Activated T-cell treated with anti-CD3 and anti-CD28 coated beads, Interleukin-2, amount 50 U/mL, for 48 hours (primary cell): ENCODE results near the gene HAPSTR1.
"Not testable (repeated sequence)": the region's sequence is repeated elsewhere in the genome, so short reads cannot be mapped to it uniquely, and the experiment has no call there.

Experiments used
- DNase-seq, 2 experiments: peaks; one replicate each; pipeline ENCODE4 v3.0.0-alpha.2; 2020

The HAPSTR1 gene

GRCh38 chr16:9072806-9073341, 18.6 kb upstream of the HAPSTR1 start:
- peak; percentile 54 to 65 for DNase-seq

DNA sequence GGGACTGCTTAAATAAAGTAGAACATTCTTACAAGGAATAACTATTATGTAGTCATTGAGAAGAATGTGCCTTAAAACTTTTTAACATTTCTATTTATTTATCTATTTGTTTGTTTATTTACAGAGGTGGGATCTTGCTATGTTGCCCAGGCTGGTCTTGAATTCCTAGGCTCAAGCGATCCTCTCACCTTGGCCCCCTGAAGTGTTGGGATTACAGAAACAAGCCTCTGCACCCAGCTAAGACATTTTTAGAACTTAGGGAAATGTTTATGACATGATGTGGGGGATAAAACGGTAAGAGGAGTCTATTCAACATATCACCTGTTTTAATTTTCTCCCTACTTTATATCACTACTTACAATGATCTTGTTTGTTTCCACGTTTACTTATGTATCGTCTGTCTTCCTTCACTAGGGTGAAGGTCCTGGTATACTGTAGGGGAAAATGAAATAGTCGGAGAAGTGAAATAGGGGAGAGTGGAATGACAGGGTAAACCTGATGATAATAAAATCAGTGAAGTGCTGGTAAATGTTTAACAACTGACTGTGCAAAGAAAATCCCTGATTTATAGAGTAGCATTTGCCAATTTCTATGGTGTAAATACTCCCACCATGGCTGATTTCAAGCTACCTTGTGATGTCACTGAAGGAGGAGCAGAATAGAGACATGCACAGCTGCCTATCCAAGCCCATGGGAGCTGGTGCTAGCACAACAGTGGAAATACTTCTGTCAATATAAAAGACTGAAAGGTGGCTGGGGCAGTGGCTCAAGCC, 16.0 kb upstream of the HAPSTR1 start:
- DNase-seq, result no peak

- peak; percentile 52 to 69 for DNase-seq
Observed at GRCh38 chr16:9077091-9077809, 14.2 kb upstream of the HAPSTR1 start.

GRCh38 chr16:9078467-9079429, 12.7 kb upstream of the HAPSTR1 start:
- peak in 1 of 2 experiments; percentile 51 for DNase-seq

DNA sequence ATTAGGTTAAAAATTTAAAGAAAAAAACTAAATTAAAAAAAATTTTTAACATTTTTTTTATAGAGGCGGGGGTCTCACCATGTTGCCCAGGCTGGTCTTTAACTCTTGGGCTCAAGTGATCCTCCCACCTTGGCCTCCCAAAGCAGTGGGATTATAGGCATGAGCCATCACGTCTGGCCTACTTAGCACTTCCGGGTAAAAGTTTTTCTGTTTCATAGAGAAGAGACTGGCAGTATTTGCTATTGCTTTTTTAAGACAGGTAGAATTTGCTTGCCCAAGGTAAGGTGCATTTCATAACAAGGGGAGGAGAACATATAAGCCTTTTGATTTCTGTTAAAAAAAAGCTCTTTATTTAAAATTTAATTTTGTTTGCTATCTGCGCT, 12.0 kb upstream of the HAPSTR1 start:
- DNase-seq, result no peak

GRCh38 chr16:9081158-9081557, 10.3 kb upstream of the HAPSTR1 start:
- peak in 1 of 2 experiments; percentile 12 for DNase-seq

GRCh38 chr16:9081843-9082242, 9.6 kb upstream of the HAPSTR1 start:
- DNase-seq, result peak in 1 of 2 experiments; percentile 1

GRCh38 chr16:9082422-9082821, 9.0 kb upstream of the HAPSTR1 start:
- peak in 1 of 2 experiments; percentile 9 for DNase-seq

DNA sequence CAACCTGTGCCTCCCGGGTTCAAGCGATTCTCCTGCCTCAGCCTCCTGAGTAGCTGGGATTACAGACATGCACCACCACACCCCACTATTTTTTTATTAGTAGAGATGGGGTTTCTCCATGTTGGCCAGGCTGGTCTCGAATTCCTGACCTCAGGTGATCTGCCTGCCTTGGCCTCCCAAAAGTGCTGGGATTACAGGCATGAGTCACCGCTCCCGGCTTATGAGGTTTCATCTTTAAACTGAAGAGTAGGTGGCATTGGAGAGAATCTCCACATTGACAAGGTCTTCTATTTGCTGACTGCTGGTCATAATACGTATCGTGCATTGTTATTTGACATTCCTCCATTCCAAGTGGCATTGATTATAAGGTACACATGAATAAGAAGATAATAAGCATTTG, 3.7 kb upstream of the HAPSTR1 start:
- DNase-seq, result not testable (repeated sequence)

DNA sequence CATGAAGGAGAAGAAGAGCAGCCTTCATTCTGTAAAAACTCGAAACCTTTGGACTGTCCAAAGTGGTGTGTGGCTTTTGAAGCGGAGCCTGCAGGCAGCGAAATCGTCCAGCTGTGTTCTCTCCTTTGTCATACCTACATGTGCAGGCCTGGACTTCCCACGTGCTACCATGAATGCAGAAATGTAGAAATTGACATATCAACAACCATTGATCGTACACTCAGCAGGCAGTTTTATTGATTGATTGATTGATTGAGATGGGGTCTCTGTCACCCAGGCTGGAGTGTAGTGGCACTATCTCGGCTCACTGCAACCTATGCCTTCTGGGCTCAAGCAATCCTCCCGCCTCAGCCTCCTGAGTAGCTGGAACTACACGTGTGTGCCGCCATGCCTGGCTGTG, 2.6 kb upstream of the HAPSTR1 start:
- peak in 1 of 2 experiments; percentile 12 for DNase-seq

- no peak for DNase-seq
Observed at GRCh38 chr16:9089660-9090059, 1.8 kb upstream of the HAPSTR1 start.

DNA sequence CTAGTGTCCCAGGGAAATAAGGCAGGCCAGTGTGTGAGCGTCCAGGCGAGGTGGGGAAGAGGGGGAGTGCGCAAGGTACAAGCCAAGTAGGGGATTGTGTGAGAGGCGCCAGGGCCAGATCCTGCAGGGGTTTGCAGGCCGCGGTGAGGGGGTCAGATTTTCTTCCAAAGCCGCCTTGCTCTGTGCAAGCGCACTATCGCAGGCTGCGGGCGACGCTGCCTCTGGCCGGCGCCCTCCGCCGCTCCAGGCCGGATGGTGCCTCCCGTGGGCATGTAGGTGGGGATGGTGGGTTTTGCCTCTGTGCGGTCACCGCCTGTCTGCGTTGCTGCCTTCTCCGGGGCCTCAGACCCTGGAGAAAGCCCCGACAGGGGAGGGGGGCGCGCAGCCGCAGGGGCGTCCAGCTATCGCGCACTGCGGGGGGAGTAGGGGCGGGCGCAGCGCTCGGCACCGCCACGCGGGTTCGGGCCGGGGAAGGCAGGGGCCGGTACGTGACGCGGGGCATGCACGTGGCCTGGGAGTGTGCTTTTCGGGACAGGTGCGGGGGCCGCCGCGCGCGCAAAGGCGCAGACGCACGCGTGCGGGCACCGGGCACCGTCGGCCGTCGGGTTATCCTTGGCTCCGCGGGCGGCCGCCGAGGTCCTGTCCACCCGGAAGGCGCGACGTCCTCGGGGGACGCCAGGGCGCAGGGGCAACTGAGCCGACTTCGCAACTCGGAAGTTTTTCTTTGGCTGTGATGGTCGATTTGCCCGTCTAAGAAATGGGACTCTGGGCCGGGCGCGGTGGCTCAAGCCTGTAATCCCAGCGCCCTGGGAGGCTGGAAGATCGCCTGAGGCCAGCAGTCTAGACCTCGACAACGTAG, 1.1 kb upstream of the HAPSTR1 start:
- peak; percentile 63 to 71 for DNase-seq

- peak; percentile 55 to 66 for DNase-seq
Observed at GRCh38 chr16:9091867-9092281, 430 bp downstream of the HAPSTR1 start.

DNA sequence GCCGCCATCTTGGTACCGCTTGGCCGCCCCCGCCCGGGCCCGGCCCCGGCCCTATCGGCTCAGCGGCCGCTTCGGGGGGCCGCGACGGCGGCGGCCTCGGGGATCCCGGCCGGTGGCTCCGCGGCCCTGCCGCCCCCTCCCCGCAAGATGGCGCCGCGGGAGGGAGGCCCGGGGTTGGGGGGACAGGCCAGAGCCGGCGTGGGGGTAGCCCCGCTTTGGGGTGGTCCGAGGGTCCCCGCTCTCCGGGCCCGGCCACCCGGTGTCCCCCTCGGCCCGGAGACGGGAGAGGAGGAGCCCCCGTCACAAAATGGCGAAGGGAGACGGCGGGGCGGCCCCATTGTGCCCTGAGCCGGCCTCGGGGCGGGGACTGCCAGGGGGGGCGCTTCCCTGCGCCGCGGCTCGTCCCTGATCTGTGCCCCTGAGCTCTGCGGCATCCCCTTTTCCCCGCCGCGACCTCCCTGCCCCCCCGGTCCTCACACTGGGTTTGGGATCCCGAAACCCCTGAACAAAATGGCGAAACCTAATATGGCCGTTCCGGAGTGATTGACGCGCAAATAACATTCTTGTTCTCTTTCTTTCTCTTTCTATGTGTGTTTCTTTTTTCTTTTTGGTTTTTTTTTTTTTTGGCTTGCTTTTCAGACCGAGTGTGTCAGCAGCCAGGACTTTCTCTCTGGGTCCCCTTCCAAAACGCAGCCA, 986 bp downstream of the HAPSTR1 start:
- peak; percentile 68 to 73 for DNase-seq

GRCh38 chr16:9092978-9093344, 1.5 kb downstream of the HAPSTR1 start:
- peak in 1 of 2 experiments; percentile 52 for DNase-seq

- no peak for DNase-seq
Observed at GRCh38 chr16:9094011-9094846, 2.8 kb downstream of the HAPSTR1 start.

DNA sequence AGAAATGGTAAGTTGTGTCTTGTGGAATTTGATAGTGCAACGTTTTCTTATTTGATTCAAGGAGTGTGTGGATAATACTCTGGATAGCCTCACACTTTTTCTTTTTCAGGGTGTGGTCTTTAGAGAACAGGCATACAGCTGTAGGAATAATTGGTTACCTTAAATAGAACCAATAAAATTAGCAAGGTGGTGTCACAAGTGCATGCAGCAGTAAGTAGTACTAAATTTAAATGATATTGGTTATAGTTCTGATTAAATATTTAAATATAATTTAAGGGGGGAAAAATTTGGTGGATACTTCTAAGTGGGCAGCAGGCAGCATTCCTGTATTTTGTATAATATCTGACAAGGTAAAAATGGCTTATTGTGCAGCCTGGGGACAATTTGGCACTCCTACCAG, 3.7 kb downstream of the HAPSTR1 start:
- DNase-seq, result no peak

GRCh38 chr16:9095656-9096397, 4.4 kb downstream of the HAPSTR1 start:
- no peak for DNase-seq

DNA sequence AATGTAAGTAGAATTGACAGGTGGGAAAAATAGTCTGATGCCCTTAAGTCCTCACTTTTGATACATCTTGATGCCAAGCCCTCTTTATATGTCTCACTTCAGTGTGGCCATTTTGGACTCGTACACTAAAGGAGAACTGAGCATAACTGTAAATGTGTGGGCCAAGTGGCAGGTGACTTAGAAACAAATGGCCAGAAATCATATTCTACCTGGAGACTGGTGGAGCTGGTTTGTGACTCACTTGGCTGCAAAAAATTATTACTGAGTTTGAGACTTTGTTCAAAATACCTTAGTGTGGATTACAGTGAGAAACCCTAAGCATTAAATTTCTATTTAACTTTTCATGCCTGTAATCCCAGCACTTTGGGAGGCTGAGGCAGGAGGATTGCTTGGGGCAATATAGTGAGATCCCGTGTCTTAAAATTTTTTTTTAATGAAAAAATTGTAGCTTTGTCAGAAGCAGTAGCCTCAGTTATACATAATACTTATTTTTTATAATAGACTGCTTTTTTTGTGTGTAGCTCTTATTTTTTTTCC, 5.0 kb downstream of the HAPSTR1 start:
- no peak for DNase-seq
